Muscle layer of colon (tissue), 2 donors: ENCODE measurements around the gene BAIAP3.

Experiments used
- H3K27ac ChIP-seq: one replicate; pipeline ENCODE4 v1.7.0; 2013; ENCODE audit warnings: low read depth, mild to moderate bottlenecking, low read length, moderate library complexity
- H3K27me3 ChIP-seq, 2 donors: one replicate each; pipeline ENCODE4 v1.7.0; 2013; ENCODE audit warnings: low read length in 2 of 2, mild to moderate bottlenecking in 2 of 2; ENCODE audit not compliant: insufficient read depth in 2 of 2, control insufficient read depth in 1 of 2
- H3K36me3 ChIP-seq: one replicate; pipeline ENCODE4 v1.7.0; 2013; ENCODE audit warnings: mild to moderate bottlenecking, low read length; ENCODE audit not compliant: insufficient read depth
- H3K4me1 ChIP-seq: one replicate; pipeline ENCODE4 v1.7.0; 2013; ENCODE audit warnings: mild to moderate bottlenecking, low read length; ENCODE audit not compliant: insufficient read depth
- H3K4me3 ChIP-seq, 2 donors: one replicate each; pipeline ENCODE4 v1.7.0; 2013; ENCODE audit warnings: low read length in 2 of 2, low read depth in 1 of 2, mild to moderate bottlenecking in 1 of 2, moderate library complexity in 1 of 2
- H3K9ac ChIP-seq: one replicate; pipeline ENCODE4 v1.7.0; 2013; ENCODE audit warnings: low read length
- H3K9me3 ChIP-seq: one replicate; pipeline ENCODE4 v1.7.0; 2013; ENCODE audit warnings: mild to moderate bottlenecking, low read length
- donor health status: abdominal sarcoma.
- donor health status: Adenocarcinoma of cecum.

BAIAP3 gene

DNA sequence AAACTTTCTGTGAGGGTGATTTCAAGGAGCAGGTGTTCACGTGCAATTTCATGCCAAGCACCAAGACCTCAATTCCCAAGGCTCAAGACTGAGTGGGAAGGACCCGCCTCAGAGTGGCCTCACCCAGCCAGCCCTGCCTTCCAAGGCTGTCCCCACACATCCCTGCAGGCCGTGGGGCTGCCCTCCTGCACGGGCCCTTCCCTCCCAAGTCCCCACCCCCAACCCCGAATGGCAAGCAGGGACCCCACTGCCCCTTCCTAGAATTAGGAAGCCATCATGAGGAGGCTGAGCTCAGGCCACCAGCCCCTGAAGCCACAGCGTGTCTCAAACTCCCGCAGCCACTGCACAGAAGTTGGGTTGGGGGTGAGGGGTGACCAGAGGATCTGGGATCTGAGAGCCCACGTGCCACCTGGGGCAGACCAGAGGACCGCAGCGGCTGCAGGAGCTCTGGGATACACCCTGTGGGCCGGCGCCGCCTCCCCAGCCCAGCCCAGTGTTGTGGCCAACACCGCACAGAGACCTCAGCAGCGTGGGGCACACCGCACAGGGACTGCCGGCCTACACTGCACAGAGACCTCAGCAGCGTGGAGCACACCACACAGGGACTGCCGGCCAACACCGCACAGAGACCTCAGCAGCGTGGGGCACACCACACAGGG lies 39.0 kb downstream of the BAIAP3 start:
- no peak overlapping the region for H3K27ac ChIP-seq
- H3K9ac ChIP-seq, result no peak overlapping the region
- no peaks in the 10 kb centered on the region for H3K27me3 ChIP-seq
- H3K4me3 ChIP-seq, result no peak overlapping the region
- no peaks in the 10 kb centered on the region for H3K9me3 ChIP-seq
- H3K36me3 ChIP-seq, result peaks cover 18% of the 10 kb centered on the region
- no peaks in the 10 kb centered on the region for H3K4me1 ChIP-seq

DNA sequence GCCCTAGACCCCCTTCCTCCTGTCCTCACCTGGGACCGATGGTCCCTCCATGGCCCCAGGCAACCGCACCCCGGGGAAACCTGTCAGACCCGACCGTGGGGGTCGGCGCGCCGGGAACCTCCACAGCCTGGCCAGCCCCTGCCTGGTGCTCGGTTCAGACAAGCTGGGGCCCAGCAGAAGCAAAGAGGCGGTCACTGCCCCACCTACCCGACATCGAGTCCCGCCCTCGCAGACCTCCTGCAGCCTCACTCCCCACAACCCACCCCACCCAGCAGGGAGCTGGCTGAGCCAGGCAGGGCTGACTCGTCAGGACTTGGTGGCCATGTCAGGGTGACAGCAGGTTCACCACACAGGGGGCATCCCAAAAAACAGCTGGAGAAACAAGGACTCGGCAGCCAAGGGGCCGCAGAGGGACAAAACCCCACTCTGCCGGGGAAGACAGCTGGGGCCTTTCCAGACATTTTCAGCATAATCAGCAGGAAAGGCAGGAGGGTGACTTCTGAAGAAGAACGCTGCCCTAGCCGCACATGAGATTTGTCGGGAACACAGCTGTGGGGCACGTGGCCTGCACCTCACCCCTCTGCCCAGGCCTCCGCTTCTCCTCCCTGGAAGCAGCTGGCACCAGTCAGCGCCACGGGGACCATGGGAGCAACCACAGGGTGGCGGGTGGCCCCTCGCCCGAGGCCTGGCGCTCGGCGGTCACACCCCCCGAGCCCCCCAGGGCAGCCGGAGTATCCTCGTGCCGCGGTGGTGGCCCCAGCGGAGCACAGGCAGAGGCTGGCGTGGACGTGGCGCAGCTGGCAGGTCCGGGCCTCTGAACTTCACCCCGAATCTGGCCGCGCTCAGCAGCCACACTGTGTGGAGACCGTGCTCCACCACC lies 41.2 kb downstream of the BAIAP3 start:
- Histone ChIP-seq H3K4me3 (no peak overlapping the region), H3K36me3 (peaks cover 18% of the 10 kb centered on the region), H3K9ac (no peak overlapping the region), H3K27me3 (no peaks in the 10 kb centered on the region), H3K27ac (no peak overlapping the region), H3K9me3 (no peaks in the 10 kb centered on the region), H3K4me1 (peaks cover 12% of the 10 kb centered on the region)

DNA sequence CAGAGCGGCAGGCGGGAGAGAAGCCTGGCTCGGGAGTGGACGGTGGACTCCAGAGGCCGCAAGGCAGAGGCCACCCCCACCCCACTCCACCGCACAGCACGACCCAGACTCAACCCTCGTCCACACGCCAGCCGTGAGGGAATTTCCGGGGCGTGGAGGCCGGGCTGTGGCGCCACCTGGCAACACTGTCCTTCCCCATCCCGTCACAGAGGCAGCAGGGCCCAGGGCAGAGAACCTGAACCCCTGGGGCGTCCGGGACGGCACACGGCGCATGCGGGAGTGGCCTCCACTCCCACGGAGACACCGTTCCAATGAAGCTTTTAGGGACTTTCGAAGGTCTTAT lies 41.8 kb downstream of the BAIAP3 start:
- H3K9ac ChIP-seq, result no peak overlapping the region
- no peak overlapping the region for H3K4me3 ChIP-seq
- no peaks in the 10 kb centered on the region for H3K9me3 ChIP-seq
- H3K4me1 ChIP-seq, result peaks cover 12% of the 10 kb centered on the region
- H3K27ac ChIP-seq, result no peak overlapping the region
- H3K27me3 ChIP-seq, result no peaks in the 10 kb centered on the region
- peaks cover 13% of the 10 kb centered on the region for H3K36me3 ChIP-seq

DNA sequence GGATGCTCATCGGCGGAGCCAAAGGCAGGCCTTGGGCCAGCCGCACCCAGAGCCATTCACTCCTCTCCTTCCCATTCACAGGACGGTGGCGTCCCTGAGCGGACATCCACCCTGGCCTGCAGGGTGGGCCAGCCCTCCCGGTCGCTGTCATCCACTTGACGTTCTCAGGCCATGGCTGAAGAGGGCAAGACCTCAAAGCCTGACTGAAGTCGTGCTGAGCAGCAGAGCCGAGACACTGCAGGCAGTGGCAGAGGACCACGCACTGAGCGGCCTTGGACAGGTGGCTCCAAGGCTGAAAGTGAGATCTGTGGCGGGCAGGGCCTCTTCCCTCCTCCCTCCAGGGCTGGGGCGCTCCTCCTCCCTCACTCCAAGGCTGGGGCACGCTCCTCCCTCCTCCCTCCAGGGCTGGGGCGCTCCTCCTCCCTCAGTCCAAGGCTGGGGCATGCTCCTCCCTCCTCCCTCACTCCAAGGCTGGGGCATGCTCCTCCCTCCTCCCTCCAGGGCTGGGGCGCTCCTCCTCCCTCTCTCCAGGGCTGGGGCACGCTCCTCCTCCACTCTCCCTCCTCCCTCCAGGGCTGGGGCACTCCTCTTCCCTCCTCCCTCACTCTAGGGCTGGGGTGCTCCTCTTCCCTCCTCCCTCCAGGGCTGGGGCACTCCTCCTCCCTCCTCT lies 42.4 kb downstream of the BAIAP3 start:
- H3K4me1 ChIP-seq, result peaks cover 12% of the 10 kb centered on the region
- H3K27ac ChIP-seq, result no peak overlapping the region
- H3K4me3 ChIP-seq, result no peak overlapping the region
- no peaks in the 10 kb centered on the region for H3K9me3 ChIP-seq
- H3K36me3 ChIP-seq, result peaks cover 15% of the 10 kb centered on the region
- no peak overlapping the region for H3K9ac ChIP-seq
- no peaks in the 10 kb centered on the region for H3K27me3 ChIP-seq

DNA sequence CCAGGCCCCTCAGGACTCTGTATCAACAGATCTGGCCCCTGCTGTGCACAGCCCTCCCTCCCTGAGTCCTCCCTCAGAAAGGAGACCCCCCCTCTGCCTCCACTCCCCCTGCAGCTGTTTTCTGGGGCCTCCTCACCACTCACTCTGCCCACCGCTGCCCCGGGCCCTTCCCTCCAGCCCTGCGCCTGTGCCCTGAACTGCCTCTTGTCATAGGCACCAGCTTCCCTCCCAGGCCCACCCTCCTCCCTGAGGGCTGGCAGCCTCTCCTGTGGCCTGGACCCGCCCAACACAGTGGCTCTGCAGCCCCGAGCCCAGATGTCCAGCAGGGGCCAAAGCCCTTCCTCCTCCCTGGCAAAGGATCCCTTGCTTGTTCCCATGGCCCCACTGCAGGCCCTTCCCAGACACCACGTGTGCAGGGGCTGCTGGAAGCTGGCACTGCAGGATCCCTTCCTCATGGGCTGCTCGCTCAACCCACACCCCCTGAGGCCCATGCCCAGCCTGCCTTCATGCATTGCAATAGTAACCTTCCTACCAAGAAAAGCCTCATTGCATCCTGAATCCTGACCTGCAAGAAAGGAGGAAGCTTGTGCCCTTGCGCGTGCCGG lies 44.1 kb downstream of the BAIAP3 start:
- Histone ChIP-seq H3K4me3 (no peak overlapping the region), H3K9ac (no peak overlapping the region), H3K27ac (no peak overlapping the region), H3K4me1 (peaks cover 12% of the 10 kb centered on the region), H3K36me3 (peaks cover 30% of the 10 kb centered on the region), H3K9me3 (no peaks in the 10 kb centered on the region), H3K27me3 (no peaks in the 10 kb centered on the region)

DNA sequence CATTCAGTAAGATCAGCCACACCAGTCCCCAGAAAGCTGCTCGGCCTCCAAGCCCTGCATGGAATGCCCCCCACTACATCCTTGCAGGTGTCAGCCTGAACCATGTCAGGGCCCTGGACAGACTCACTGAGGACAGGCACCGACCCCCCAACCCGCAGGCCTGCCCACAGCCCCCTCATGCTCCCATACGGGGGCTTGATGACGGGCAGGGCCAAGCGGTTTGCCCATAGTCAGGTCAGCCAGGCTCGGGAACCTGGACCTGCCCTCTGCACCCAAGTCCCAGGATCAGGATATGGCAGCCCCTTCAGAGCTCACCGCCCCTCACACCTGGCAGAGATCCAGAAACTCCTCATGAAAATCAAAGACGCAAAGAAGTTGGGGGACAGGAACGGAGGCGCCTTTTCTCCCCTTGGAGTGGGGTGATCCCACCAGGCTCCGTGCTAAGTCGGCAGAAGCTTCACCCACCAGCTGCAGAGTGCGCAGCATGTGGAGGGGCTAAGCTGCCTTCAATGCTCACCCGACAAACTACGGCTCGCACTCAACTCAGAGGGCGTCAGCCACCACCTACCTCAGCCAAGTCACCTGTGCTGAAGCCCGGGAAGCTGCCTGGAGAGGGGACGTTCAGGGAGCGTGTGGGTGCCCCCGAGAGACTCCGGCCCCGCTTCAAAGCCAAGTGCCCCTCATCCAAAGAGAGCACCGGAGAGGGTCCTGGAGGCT lies 44.8 kb downstream of the BAIAP3 start:
- Histone ChIP-seq H3K9me3 (no peaks in the 10 kb centered on the region), H3K27ac (no peak overlapping the region), H3K4me1 (peaks cover 12% of the 10 kb centered on the region), H3K27me3 (no peaks in the 10 kb centered on the region), H3K4me3 (peak overlapping the region in 1 of 2 donors; percentile 18), H3K36me3 (peaks cover 30% of the 10 kb centered on the region), H3K9ac (no peak overlapping the region)

DNA sequence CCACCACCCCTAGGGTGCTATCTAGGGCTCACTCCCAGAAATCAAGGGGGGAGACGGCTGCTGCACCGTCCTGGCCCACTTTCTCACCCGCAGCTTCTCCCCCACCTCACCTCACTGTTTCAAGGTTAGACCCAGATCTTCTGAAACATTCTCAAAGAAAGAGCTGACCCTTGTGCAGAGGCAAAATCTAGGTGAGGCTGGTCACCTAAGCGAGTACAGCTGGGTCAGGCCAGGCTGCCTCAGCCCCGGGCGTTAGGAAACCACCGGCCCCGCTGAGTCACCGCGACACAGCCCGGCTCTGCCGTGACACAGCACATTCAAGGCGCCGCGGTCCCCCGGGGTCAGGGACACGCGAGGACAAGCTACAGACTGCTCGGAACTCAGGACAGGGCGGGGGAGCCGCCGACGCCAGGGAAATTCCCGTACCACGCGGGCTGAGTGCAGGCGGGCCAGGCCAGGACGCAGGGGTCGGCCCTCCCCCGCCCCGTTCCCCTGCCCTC lies 45.4 kb downstream of the BAIAP3 start:
- Histone ChIP-seq H3K27me3 (no peaks in the 10 kb centered on the region), H3K9ac (no peak overlapping the region), H3K27ac (no peak overlapping the region), H3K36me3 (peaks cover 30% of the 10 kb centered on the region), H3K4me3 (peak overlapping the region; percentile 18 to 61), H3K9me3 (no peaks in the 10 kb centered on the region), H3K4me1 (peaks cover 12% of the 10 kb centered on the region)

DNA sequence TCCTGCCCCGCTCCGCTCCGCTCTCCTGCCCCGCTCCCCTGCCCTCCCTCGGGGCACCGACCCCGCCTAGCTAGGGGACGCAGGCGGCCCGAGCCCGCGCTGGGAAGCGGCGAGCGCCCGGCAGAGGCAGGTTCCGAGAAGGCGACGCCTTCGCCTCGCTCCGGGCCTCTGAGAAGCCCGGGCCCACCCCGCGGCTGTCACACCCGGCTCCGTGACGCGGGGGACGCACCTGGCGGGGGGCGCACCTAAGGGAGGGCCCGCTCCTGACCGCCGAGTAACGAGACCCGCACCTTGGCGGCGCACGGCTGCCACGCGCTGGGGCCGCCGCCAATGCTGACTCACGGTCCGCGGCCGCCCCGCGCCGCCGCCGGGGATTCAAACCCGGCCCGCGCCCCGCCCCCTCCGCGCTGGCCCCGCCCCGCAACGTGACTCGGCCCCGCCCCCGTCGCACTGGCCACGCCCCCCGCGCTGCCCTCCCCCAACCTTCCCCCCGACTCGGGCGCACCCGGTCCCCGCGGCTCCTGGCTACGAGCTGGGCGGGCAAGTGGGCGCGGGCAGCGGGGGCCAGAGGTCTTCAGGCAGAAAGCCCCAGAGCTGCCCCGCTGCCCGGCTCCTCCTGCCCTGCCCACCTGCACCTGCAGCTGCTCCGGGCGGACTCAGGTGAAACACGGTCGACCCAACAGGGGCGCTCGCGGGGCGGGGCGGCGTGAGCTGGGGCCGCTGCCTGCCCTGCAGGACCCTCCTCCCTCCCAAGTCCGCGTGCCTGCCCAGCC lies 46.0 kb downstream of the BAIAP3 start:
- Histone ChIP-seq H3K4me1 (peaks cover 12% of the 10 kb centered on the region), H3K27me3 (no peaks in the 10 kb centered on the region), H3K4me3 (peak overlapping the region; percentile 18 to 61), H3K36me3 (peaks cover 30% of the 10 kb centered on the region), H3K9ac (no peak overlapping the region), H3K27ac (no peak overlapping the region), H3K9me3 (no peaks in the 10 kb centered on the region)

DNA sequence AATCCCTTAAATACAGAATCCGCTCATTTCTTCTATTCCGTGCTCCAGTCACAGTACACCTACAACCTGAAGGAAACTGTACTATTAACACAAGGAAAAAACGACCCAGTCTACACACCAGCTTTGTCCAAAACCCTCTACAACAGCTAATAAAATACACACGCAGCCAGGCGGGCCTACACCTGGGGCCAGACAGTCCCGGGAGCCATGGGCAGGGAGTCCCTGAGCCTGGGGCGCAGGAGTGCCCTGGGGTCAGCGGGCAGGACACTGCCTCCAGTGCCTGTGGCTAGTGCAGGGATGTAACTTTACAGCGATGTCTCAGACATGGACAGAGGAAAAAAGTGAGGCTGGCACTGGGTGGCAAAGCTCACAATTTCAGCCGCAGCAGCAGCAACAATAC lies 46.8 kb downstream of the BAIAP3 start:
- no peak overlapping the region for H3K27ac ChIP-seq
- no peaks in the 10 kb centered on the region for H3K9me3 ChIP-seq
- peaks cover 23% of the 10 kb centered on the region for H3K36me3 ChIP-seq
- H3K4me1 ChIP-seq, result peaks cover 12% of the 10 kb centered on the region
- H3K27me3 ChIP-seq, result no peaks in the 10 kb centered on the region
- no peak overlapping the region for H3K9ac ChIP-seq
- H3K4me3 ChIP-seq, result no peak overlapping the region

DNA sequence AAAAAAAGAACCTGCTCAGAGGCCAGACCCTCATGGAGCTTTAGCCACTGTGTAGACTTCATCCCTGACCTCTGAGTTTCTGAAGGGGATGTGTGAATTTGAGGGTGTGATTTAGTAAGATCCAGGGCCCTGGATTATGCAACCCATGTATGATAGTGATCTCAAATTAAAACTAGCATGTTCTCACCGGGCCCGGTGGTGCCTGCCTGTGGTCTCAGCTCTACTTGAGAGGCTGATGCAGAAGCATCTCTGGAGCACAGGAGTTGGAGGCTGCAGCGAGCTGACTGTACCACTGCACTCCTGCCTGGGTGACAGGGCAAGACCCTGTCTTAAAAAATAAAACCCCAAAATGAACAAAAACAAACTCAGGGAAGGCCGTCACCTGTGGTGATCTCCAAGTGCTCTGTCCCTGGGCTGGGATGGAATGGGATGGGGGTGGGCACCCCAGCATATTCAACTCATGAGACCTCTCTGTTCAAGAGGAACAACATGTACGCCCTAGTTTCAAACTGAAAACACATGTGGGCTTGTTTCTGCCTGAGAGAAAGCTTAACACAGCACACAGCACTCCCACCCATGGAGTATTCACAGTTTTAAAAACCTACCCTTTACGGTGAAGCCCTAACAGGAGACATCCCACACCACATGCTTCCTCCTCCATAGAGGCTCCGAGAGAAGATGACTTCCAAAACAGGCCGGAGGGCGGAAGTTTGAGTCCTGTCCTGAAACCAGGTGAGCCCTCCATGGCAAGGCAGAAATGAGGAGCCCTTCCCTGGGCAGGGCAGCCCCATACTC lies 48.4 kb downstream of the BAIAP3 start:
- Histone ChIP-seq H3K27ac (no peak overlapping the region), H3K9me3 (no peaks in the 10 kb centered on the region), H3K36me3 (peaks cover 17% of the 10 kb centered on the region), H3K4me3 (no peak overlapping the region), H3K4me1 (peaks cover 12% of the 10 kb centered on the region), H3K9ac (no peak overlapping the region), H3K27me3 (no peaks in the 10 kb centered on the region)
